Activated CD4-positive, alpha-beta T cell treated with anti-CD3 and anti-CD28 coated beads, Interleukin-2, amount 50 U/mL, for 1 hour (primary cell): ENCODE results near the gene RNASE2.
"Not testable (repeated sequence)": the region's sequence is repeated elsewhere in the genome, so short reads cannot be mapped to it uniquely, and the experiment has no call there.

Experiments
- DNase-seq: peaks from one replicate; pipeline ENCODE4 v3.0.0-alpha.2; 2020

The RNASE2 gene

GRCh38 chr14:20954736-20955537 lies at the start of gene RNASE2:
RNASE2 (plus strand) TSS chr14:20955487; CDS start chr14:20955772, 285 bp downstream.
- DNase-seq = not testable (repeated sequence)

- no peak for DNase-seq
Observed at GRCh38 chr14:20905676-20906075, 49.6 kb upstream of the RNASE2 start.

GRCh38 chr14:20907214-20907613 lies 48.1 kb upstream of the RNASE2 start:
- no peak for DNase-seq

- DNase-seq = not testable (repeated sequence)
Observed at GRCh38 chr14:20910822-20911221, 44.5 kb upstream of the RNASE2 start.

- not testable (repeated sequence) for DNase-seq
Observed at GRCh38 chr14:20919038-20919756, 36.1 kb upstream of the RNASE2 start.

GRCh38 chr14:20923766-20924297 lies 31.5 kb upstream of the RNASE2 start:
- not testable (repeated sequence) for DNase-seq

GRCh38 chr14:20934148-20934762 lies 21.0 kb upstream of the RNASE2 start:
- peak; percentile 3 for DNase-seq

- DNase-seq = no peak
Observed at GRCh38 chr14:20935303-20935984, 19.8 kb upstream of the RNASE2 start.

GRCh38 chr14:20945146-20945545 lies 10.1 kb upstream of the RNASE2 start:
- not testable (repeated sequence) for DNase-seq

- not testable (repeated sequence) for DNase-seq
Observed at GRCh38 chr14:20946707-20947106, 8.6 kb upstream of the RNASE2 start.

GRCh38 chr14:20955538-20955873 lies 219 bp downstream of the RNASE2 start:
- DNase-seq = not testable (repeated sequence)

- DNase-seq = no peak
Observed at GRCh38 chr14:20956376-20956976, 1.2 kb downstream of the RNASE2 start.

GRCh38 chr14:20958946-20959345 lies 3.7 kb downstream of the RNASE2 start:
- DNase-seq = not testable (repeated sequence)

- DNase-seq = no peak
Observed at GRCh38 chr14:20969336-20969735, 14.0 kb downstream of the RNASE2 start.

GRCh38 chr14:20970647-20970982 lies 15.3 kb downstream of the RNASE2 start:
- DNase-seq = no peak

- DNase-seq = peak; percentile 71
Observed at GRCh38 chr14:20970983-20971704, 15.9 kb downstream of the RNASE2 start.

- DNase-seq = no peak
Observed at GRCh38 chr14:20971705-20972021, 16.4 kb downstream of the RNASE2 start.

- DNase-seq = no peak
Observed at GRCh38 chr14:20973501-20973900, 18.2 kb downstream of the RNASE2 start.

- DNase-seq = no peak
Observed at GRCh38 chr14:20976291-20976690, 21.0 kb downstream of the RNASE2 start.

GRCh38 chr14:20978687-20979086 lies 23.4 kb downstream of the RNASE2 start:
- DNase-seq = no peak

- no peak for DNase-seq
Observed at GRCh38 chr14:20980906-20981305, 25.6 kb downstream of the RNASE2 start.
